Left ventricle myocardium superior (tissue), 1 donor: Measurements from ENCODE around the gene DLX6. TPM values are rescaled to one million over a fixed set of nuclear protein-coding genes. Genes with fewer than 3 reads are reported as not detected.

Experiments used
- total RNA-seq: library from RNA; stranded (reverse); fragmentation: NEBNext Ultra II Directional; extraction: Animal tissue kit (Norgen Biotek cat#: 25700); gene quantifications from one replicate; pipeline ENCODE4 v1.2.1, GENCODE V29; 2021
- donor health status: DM: no; HTN: yes; CAD: no; lungs with severe emphysema.

Gene DLX6
- total RNA-seq, 1 donor from 2014 or later: not detected

Other genes starting within 250 kb of the DLX6 start
- gene DLX5, start 19.3 kb downstream of the DLX6 start, total RNA-seq: not detected
- 20.3 TPM for gene SDHAF3, start 112.1 kb downstream of the DLX6 start, total RNA-seq